ENCODE data around the gene RIC8A. TPM values are rescaled to one million over a fixed set of nuclear protein-coding genes. Genes with fewer than 3 reads are reported as not detected.

Gene RIC8A
- 92.7 and 101 TPM in 2 replicates for total RNA-seq

GRCh38 chr11:207208-207862 lies at the start of gene RIC8A, which contains the start of gene BET1L:
Gene RIC8A, plus strand, starts transcription at chr11:207708. Its CDS starts 1,147 bp downstream, at chr11:208855.
Gene BET1L, minus strand, starts transcription at chr11:207399. Its CDS starts 78 bp downstream, at chr11:207321.

GRCh38 chr11:192674-193128 lies 14.8 kb upstream of the RIC8A start, which contains the start of gene SCGB1C1:
Gene SCGB1C1, plus strand, starts transcription at chr11:193078. Its CDS starts 22 bp downstream, at chr11:193100.

GRCh38 chr11:235997-236773 lies 28.7 kb downstream of the RIC8A start, which contains the start of gene SIRT3:
Gene SIRT3, minus strand, starts transcription at chr11:236342. Its CDS starts 14 bp downstream, at chr11:236328.

GRCh38 chr11:236774-237767 lies 29.6 kb downstream of the RIC8A start, which contains the start of gene PSMD13:
Gene PSMD13, plus strand, starts transcription at chr11:236976. Its CDS starts 74 bp downstream, at chr11:237050.

Other genes starting within 250 kb of the RIC8A start
- not detected in 2 replicates for gene SCGB1C1, start 14.6 kb upstream of the RIC8A start, total RNA-seq
- gene BET1L, start 309 bp upstream of the RIC8A start, total RNA-seq: 18.5 and 21.2 TPM in 2 replicates
- gene SIRT3, start 28.6 kb downstream of the RIC8A start, total RNA-seq: 10.2 and 17.4 TPM in 2 replicates
- gene PSMD13, start 29.3 kb downstream of the RIC8A start, total RNA-seq: 203 and 237 TPM in 2 replicates
- not detected in 2 replicates for gene NLRP6, start 70.7 kb downstream of the RIC8A start, total RNA-seq
- 3.7 and 4.0 TPM in 2 replicates for gene PGGHG, start 81.4 kb downstream of the RIC8A start, total RNA-seq
- gene IFITM5, start 91.8 kb downstream of the RIC8A start, total RNA-seq: not detected in 2 replicates
- gene IFITM2, start 100.1 kb downstream of the RIC8A start, total RNA-seq: 15.2 and 17.1 TPM in 2 replicates
- 16.4 and 26.9 TPM in 2 replicates for gene IFITM1, start 106.3 kb downstream of the RIC8A start, total RNA-seq
- 57.6 and 138 TPM in 2 replicates for gene IFITM3, start 113.2 kb downstream of the RIC8A start, total RNA-seq
- 43.2 and 82.5 TPM in 2 replicates for gene B4GALNT4, start 161.8 kb downstream of the RIC8A start, total RNA-seq
- 520 and 527 TPM in 2 replicates for gene PKP3, start 186.5 kb downstream of the RIC8A start, total RNA-seq
- gene SIGIRR, start 207.3 kb downstream of the RIC8A start, total RNA-seq: 11.2 and 15.7 TPM in 2 replicates
- gene ANO9, start 234.3 kb downstream of the RIC8A start, total RNA-seq: 10.5 and 18.0 TPM in 2 replicates
- 61.4 and 62.0 TPM in 2 replicates for gene PTDSS2, start 242.6 kb downstream of the RIC8A start, total RNA-seq

Data from airway epithelial cell (primary cell).